GM12865 (cell line): ENCODE data around the gene FSTL5.

Experiments used
- DNase-seq: peaks from one replicate; pipeline ENCODE4 v3.0.0; 2010; ENCODE audit warnings: low read depth
- H3K4me3 ChIP-seq: 2 replicates; pipeline ENCODE4 v1.5.1; 2011; ENCODE audit warnings: mild to moderate bottlenecking, low read depth, low read length, control low read depth
- TF ChIP-seq, protein P1 (sequence below): IDR thresholded peaks from 2 replicates; pipeline ENCODE4 v1.5.1; 2011; ENCODE audit warnings: low read length, control low read depth, low read depth, inconsistent platforms; ENCODE audit not compliant: insufficient read depth; ENCODE audit errors: missing control alignments

Gene FSTL5

DNA sequence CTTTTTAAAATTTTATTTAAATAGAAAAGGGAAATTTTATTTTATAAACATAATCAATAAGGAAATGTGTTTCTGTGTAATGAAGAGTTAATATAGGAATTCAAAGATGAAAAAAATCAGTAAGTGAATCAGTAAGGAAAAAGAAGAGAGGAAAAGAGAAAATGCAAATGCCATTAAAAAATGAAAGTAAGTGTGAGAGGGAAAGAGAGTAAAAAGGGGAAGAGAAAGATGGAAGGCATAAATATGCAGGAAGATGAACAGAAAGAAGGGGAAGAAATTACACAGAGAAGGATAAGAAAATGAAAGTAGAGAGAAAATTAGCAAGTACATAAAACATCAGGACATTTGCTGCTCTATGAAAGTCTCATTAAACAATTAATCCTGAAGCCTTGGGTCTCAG, 349.9 kb downstream of the FSTL5 start:
- H3K4me3 ChIP-seq: no peak overlapping the region
- TF ChIP-seq, protein P1, sequence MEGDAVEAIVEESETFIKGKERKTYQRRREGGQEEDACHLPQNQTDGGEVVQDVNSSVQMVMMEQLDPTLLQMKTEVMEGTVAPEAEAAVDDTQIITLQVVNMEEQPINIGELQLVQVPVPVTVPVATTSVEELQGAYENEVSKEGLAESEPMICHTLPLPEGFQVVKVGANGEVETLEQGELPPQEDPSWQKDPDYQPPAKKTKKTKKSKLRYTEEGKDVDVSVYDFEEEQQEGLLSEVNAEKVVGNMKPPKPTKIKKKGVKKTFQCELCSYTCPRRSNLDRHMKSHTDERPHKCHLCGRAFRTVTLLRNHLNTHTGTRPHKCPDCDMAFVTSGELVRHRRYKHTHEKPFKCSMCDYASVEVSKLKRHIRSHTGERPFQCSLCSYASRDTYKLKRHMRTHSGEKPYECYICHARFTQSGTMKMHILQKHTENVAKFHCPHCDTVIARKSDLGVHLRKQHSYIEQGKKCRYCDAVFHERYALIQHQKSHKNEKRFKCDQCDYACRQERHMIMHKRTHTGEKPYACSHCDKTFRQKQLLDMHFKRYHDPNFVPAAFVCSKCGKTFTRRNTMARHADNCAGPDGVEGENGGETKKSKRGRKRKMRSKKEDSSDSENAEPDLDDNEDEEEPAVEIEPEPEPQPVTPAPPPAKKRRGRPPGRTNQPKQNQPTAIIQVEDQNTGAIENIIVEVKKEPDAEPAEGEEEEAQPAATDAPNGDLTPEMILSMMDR: no peak
- no peak for DNase-seq

DNA sequence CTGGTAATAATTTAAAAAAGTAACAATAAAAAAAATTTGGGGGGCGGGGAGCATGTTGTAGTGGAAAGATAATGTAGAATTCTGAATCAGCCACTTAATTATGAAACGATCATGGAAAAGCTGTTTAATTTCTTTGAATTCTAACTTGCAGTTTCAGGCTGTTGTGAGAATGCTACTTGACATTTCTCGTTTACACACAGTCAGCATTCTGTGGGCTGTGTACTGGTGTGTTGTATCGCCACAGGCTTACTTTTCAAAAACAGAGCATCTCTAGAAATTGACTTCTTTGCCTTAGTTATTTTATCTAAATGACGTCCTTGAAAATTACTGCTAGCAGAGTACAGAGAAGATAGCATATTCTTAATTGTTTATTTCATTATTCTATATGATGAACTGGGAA, 350.4 kb downstream of the FSTL5 start:
- TF ChIP-seq, protein P1: no peak
- no peak for DNase-seq

DNA sequence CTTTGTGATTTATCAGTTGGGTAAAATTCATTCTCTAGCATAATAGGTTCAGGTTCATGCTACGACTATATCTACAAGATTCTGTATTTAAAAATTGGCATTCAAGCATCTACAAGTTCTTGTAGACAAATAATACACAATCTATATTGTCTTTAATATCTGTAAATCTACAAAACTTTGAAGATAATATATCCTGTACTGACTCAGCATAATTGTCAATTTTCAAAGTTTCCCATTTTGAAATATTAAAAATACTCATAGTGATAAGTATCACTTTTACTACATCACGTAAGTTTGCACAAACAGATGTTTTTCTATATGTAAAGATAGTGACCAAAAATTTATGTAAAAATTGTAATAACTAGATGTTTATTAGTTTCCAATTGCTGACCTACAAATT, 360.6 kb downstream of the FSTL5 start:
- TF ChIP-seq, protein P1: no peak
- H3K4me3 ChIP-seq: no peak overlapping the region
- DNase-seq: no peak

More for the DNA sequence above, 350.4 kb downstream of the FSTL5 start:
- no peak overlapping the region for H3K4me3 ChIP-seq

DNA sequence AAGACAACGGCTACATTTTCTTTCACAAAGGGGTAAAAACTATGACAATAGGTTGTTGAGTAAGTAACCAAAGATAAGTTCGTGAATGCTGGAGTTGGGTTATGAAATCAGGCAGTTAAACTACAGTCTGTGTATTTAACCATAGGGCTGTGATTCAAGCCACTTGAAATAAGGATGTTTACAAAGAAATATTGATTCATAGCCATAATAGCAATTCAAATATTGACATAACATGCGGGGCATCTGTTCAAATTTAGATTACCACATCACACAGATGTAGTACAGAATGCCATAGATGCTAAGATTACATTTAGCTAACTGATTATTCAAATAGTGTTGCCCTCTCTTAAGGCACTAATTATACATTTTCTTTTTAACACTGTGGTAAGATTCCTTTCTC, 364.1 kb downstream of the FSTL5 start:
- TF ChIP-seq, protein P1: no peak
- no peak for DNase-seq
- H3K4me3 ChIP-seq: no peak overlapping the region

DNA sequence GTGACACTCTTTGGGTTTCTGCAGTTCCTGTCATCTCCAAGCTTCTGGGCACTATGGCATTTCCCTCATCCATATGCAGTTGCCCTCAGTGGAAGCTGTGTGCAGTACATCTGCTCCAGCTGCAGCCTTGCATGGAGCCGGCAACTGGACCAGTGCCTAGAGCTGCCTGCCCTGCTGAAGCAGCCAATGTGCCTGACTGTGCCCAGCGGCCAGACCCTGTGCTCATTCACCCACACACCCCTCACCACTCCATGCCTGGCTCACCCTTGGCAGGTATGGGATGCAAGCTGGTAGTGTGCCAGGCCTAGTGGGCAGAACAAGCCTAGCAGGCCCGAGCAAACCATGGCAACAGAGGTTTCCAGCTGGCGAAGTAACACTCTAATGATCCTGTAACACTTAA, 370.8 kb downstream of the FSTL5 start:
- TF ChIP-seq, protein P1: no peak
- no peak for DNase-seq
- no peak overlapping the region for H3K4me3 ChIP-seq

DNA sequence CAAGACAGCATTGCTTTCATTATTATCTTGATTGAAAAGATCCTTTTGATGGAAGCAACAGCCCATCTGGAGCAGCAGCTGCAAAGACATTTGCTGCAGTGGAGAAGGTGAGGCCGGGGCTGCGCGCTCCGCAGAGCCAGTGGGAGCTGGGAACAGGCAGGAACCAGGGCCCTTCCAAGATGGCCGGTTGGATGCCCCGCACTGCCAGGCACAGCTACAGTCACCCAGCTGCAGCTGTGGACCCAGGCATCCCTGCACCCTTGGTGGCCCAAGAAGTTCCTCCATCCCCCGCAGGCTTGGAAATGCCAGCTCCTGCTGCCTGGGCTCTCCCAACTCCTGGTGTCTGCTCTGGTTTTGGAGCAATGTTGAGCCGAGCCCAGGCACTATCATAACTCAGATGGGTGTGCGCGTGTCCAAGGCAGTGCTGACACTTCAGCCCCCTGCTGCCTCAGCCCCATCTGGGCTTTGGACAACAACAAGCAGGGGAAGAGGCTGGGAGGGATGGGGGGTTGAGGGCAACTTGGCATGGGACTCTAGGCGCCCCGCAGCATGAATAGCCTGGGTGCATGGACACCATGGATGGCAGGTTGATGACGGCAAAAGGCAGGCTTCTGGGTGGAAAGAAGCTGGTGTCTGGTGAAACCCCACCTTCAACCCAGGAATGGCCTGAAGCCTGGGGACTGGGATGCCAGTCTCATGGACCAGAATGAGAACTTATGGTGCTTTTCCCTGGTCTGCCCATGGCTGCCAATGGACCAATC, 371.8 kb downstream of the FSTL5 start:
- H3K4me3 ChIP-seq: no peak overlapping the region
- TF ChIP-seq, protein P1: no peak
- no peak for DNase-seq

DNA sequence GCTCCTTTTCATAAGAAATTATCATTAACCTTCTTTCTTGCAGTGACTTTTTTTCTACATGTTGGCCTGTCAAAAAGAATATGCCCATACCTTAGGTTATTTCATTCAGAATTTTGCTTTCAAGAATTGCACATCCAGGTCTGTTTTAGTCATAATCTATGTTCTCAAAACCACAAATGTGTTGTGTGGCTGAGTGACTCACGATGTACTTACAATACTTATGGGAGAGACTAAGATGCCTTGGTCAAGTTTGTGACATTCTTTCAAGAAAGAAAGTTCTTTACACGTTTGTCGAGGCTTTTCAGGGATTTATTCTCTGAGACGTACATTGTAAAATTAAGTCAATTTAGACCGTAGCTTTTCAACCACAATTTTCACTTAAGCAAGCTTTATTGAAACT, 396.7 kb downstream of the FSTL5 start:
- DNase-seq: peak; percentile 0
- TF ChIP-seq, protein P1: no peak

More for the DNA sequence above, 396.7 kb downstream of the FSTL5 start:
- H3K4me3 ChIP-seq: no peak overlapping the region
